HG02798 (cell line): ENCODE measurements around the gene CTAGE4.
"Not testable (repeated sequence)": the region's sequence is repeated elsewhere in the genome, so short reads cannot be mapped to it uniquely, and the experiment has no call there.

Source experiments
- ATAC-seq: cut with Tn5 transposase; IDR thresholded peaks from one replicate; pipeline ENCODE4 v1.9.1; 2021; ENCODE audit warnings: mild to moderate bottlenecking; ENCODE audit not compliant: unreplicated experiment, poor library complexity

Gene CTAGE4

GRCh38 chr7:144203086-144203485, 19.8 kb downstream of the CTAGE4 start:
- not testable (repeated sequence) for ATAC-seq

GRCh38 chr7:144205306-144205705, 22.0 kb downstream of the CTAGE4 start:
- not testable (repeated sequence) for ATAC-seq

- ATAC-seq, result not testable (repeated sequence)
These were observed 33.9 kb downstream of the CTAGE4 start for GRCh38 chr7:144217200-144217599.

- not testable (repeated sequence) for ATAC-seq
These were observed 35.3 kb downstream of the CTAGE4 start for GRCh38 chr7:144218581-144218980.

GRCh38 chr7:144219149-144219548, 35.9 kb downstream of the CTAGE4 start:
- ATAC-seq, result not testable (repeated sequence)

GRCh38 chr7:144220531-144220930, 37.3 kb downstream of the CTAGE4 start:
- not testable (repeated sequence) for ATAC-seq

- ATAC-seq, result not testable (repeated sequence)
These were observed 40.4 kb downstream of the CTAGE4 start for GRCh38 chr7:144223675-144224074.

GRCh38 chr7:144226866-144227265, 43.6 kb downstream of the CTAGE4 start:
- not testable (repeated sequence) for ATAC-seq

- ATAC-seq, result not testable (repeated sequence)
These were observed 45.5 kb downstream of the CTAGE4 start for GRCh38 chr7:144228810-144229209.

- ATAC-seq, result not testable (repeated sequence)
These were observed 47.8 kb downstream of the CTAGE4 start for GRCh38 chr7:144231027-144231426.

GRCh38 chr7:144233039-144233438, 49.8 kb downstream of the CTAGE4 start:
- ATAC-seq, result not testable (repeated sequence)
